SU-DHL-6 (cell line): ENCODE results near the gene BICC1.

Source experiments
- H2AFZ ChIP-seq: fragments of 200-600 bp; sonication (generic); 2 replicates; pipeline ENCODE4 v1.6.1; 2014; ENCODE audit warnings: low read depth, mild to moderate bottlenecking, moderate library complexity, mixed read lengths, antibody characterized with exemption, low read length; ENCODE audit not compliant: severe bottlenecking
- H3F3A ChIP-seq: fragments of 200-600 bp; shearing (Covaris generic); 2 replicates; pipeline ENCODE4 v1.6.0; 2016; ENCODE audit warnings: antibody characterized with exemption, mild to moderate bottlenecking; ENCODE audit not compliant: insufficient read depth
- H3K27ac ChIP-seq: fragments of 200-600 bp; sonication (generic); 2 replicates; pipeline ENCODE4 v1.5.1; 2016; ENCODE audit warnings: low read depth, mild to moderate bottlenecking, low read length, moderate library complexity, mixed read lengths
- H3K27me3 ChIP-seq: fragments of 200-600 bp; sonication (generic), shearing (Covaris generic); 2 replicates; pipeline ENCODE4 v1.6.0; 2014; ENCODE audit warnings: mild to moderate bottlenecking, low read length
- H3K36me3 ChIP-seq: fragments of 200-600 bp; sonication (generic); 2 replicates; pipeline ENCODE4 v1.6.1; 2014; ENCODE audit warnings: mild to moderate bottlenecking, low read length, mixed read lengths
- H3K4me2 ChIP-seq: fragments of 300-600, 200-600 bp; shearing (Covaris generic), sonication (generic); 2 replicates; pipeline ENCODE4 v1.6.0; 2014; ENCODE audit warnings: low read length, low read depth, mild to moderate bottlenecking; ENCODE audit not compliant: poor library complexity, severe bottlenecking
- H3K4me3 ChIP-seq: fragments of 200-600 bp; sonication (generic); 2 replicates; pipeline ENCODE4 v1.5.1; 2014; ENCODE audit warnings: antibody characterized with exemption, low read length, mild to moderate bottlenecking, mixed read lengths; ENCODE audit not compliant: insufficient read depth, poor library complexity, severe bottlenecking
- H3K79me2 ChIP-seq: fragments of 200-600 bp; sonication (generic); 2 replicates; pipeline ENCODE4 v1.6.1; 2014; ENCODE audit warnings: mild to moderate bottlenecking, low read length, moderate library complexity; ENCODE audit not compliant: insufficient read depth
- H3K9ac ChIP-seq: fragments of 200-600 bp; sonication (generic); 2 replicates; pipeline ENCODE4 v1.7.0; 2014; ENCODE audit warnings: mild to moderate bottlenecking, low read length
- H3K9me2 ChIP-seq: fragments of 200-600 bp; sonication (generic); replicated peaks from 2 replicates; pipeline ENCODE4 v1.6.1; 2014; ENCODE audit warnings: low read length; ENCODE audit not compliant: insufficient read depth
- H3K9me3 ChIP-seq: fragments of 200-600 bp; sonication (generic); 2 replicates; pipeline ENCODE4 v1.6.1; 2014; ENCODE audit warnings: low read length, mixed read lengths; ENCODE audit not compliant: insufficient read depth
- H4K20me1 ChIP-seq: fragments of 200-600 bp; sonication (generic); 2 replicates; pipeline ENCODE4 v1.6.1; 2014; ENCODE audit warnings: low read depth, mild to moderate bottlenecking, antibody characterized with exemption, low read length, moderate library complexity, mixed read lengths
- EZH2phosphoT487 ChIP-seq: fragments of 200-600 bp; sonication (generic), shearing (Covaris generic); conservative IDR thresholded peaks from 2 replicates; pipeline ENCODE4 v1.6.1; 2018; ENCODE audit warnings: mild to moderate bottlenecking, antibody characterized with exemption, low read length, moderate library complexity, mixed read lengths
- TF ChIP-seq, protein P1 (sequence below): fragments of 200-600 bp; sonication (generic); IDR thresholded peaks from one replicate; pipeline ENCODE4 v1.5.1; 2017; ENCODE audit warnings: antibody characterized with exemption, mild to moderate bottlenecking, low read length, moderate library complexity; ENCODE audit not compliant: insufficient read depth, poor library complexity, severe bottlenecking

Gene BICC1

GRCh38 chr10:58820386-58820785 lies 307.7 kb downstream of the BICC1 start:
- no peak overlapping the region for H3K27ac ChIP-seq

GRCh38 chr10:58820861-58821751 lies 308.4 kb downstream of the BICC1 start:
- H2AFZ ChIP-seq: no peak overlapping the region
- no peak overlapping the region for H3K4me3 ChIP-seq

More at GRCh38 chr10:58820386-58820785, 307.7 kb downstream of the BICC1 start:
- no peaks in the 10 kb centered on the region for H3K9me3 ChIP-seq
- no peaks in the 10 kb centered on the region for H4K20me1 ChIP-seq
- H3K9ac ChIP-seq: no peak overlapping the region
- H3K9me2 ChIP-seq: no peaks in the 10 kb centered on the region
- no peaks in the 10 kb centered on the region for H3F3A ChIP-seq
- no peaks in the 10 kb centered on the region for H3K79me2 ChIP-seq
- H2AFZ ChIP-seq: no peak overlapping the region
- H3K27me3 ChIP-seq: no peaks in the 10 kb centered on the region
- H3K36me3 ChIP-seq: no peaks in the 10 kb centered on the region
- H3K4me3 ChIP-seq: no peak overlapping the region
- no peak overlapping the region for H3K4me2 ChIP-seq
- TF ChIP-seq, protein P1, sequence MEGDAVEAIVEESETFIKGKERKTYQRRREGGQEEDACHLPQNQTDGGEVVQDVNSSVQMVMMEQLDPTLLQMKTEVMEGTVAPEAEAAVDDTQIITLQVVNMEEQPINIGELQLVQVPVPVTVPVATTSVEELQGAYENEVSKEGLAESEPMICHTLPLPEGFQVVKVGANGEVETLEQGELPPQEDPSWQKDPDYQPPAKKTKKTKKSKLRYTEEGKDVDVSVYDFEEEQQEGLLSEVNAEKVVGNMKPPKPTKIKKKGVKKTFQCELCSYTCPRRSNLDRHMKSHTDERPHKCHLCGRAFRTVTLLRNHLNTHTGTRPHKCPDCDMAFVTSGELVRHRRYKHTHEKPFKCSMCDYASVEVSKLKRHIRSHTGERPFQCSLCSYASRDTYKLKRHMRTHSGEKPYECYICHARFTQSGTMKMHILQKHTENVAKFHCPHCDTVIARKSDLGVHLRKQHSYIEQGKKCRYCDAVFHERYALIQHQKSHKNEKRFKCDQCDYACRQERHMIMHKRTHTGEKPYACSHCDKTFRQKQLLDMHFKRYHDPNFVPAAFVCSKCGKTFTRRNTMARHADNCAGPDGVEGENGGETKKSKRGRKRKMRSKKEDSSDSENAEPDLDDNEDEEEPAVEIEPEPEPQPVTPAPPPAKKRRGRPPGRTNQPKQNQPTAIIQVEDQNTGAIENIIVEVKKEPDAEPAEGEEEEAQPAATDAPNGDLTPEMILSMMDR: no peak
- no peak for TF ChIP-seq EZH2phosphoT487

DNA sequence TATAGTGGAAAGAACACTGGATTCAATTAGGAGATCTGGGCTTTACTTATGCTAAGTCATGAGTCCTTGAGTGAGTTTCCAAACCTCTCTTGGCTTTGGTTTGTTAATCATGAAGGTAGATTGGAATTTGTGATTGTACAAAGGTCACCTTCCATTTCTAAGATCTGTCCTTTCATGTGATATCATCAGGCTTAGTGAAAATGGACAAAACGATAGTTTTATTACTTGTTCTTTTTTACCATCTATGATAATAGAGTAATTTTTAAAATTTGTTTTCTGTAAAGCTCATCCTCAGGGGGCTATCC lies 309.0 kb downstream of the BICC1 start:
- TF ChIP-seq, protein P1: no peak
- TF ChIP-seq EZH2phosphoT487: no peak
- Histone ChIP-seq H3K36me3 (no peaks in the 10 kb centered on the region), H3F3A (no peaks in the 10 kb centered on the region), H3K9me3 (no peaks in the 10 kb centered on the region), H3K4me3 (no peak overlapping the region), H3K27ac (no peak overlapping the region), H3K4me2 (no peak overlapping the region), H3K79me2 (no peaks in the 10 kb centered on the region), H4K20me1 (no peaks in the 10 kb centered on the region), H3K27me3 (no peaks in the 10 kb centered on the region), H2AFZ (no peak overlapping the region), H3K9ac (no peak overlapping the region), H3K9me2 (no peaks in the 10 kb centered on the region)

More at GRCh38 chr10:58820861-58821751, 308.4 kb downstream of the BICC1 start:
- Histone ChIP-seq H3K4me2 (no peak overlapping the region), H3K36me3 (no peaks in the 10 kb centered on the region), H3K9me2 (no peaks in the 10 kb centered on the region), H3K9me3 (no peaks in the 10 kb centered on the region), H3K79me2 (no peaks in the 10 kb centered on the region), H3K9ac (no peak overlapping the region), H3K27me3 (no peaks in the 10 kb centered on the region), H3F3A (no peaks in the 10 kb centered on the region), H4K20me1 (no peaks in the 10 kb centered on the region), H3K27ac (no peak overlapping the region)
- TF ChIP-seq, protein P1: no peak
- no peak for TF ChIP-seq EZH2phosphoT487
